ENCODE measurements around the gene LARP7. TPM values are rescaled to one million over a fixed set of nuclear protein-coding genes. Genes with fewer than 3 reads are reported as not detected.
"Not testable (repeated sequence)": the region's sequence is repeated elsewhere in the genome, so short reads cannot be mapped to it uniquely, and the experiment has no call there.

LARP7 gene
- 10 to 100 TPM; 48.1 to 54.5 TPM for total RNA-seq

DNA sequence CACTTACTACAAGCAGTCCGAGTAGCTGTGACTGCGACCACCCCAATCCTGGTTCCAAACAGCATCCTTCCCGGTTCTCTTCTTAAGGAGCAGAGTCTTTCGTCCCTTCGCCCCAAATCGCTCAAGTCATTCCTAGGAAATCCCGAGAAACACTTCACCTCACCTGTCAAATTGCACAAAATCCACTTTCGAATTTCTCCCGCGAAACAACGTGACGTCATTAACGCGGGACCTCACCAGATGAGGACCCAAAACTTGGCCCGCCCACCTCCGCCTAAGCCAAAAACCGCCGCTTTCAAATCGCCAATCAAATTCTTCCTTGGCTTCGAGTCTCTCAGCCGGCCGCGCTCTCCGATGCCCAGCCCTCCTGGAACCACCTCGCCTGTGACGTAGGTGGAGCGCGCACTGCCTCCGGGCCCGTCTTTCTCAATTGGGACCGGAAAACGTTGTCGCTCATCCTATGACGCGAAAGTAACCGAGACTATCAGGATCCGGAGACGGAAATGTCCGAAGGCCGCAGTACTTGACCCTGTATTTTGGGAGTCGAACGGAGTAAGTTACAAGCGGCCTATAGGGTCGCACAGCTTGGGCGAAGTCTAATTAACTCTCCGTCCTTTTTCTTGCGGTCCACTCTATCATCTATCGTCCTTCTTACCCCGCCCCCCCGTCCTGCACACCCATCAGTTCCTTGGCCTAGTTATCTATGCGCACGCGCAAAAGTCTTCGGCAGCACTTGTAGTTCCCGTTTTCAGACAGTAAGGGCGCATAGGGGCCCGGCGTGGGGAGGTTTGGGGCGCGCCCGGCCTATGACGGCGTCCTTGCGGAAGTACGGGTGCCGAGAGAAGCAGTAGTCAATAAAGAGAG, at the start of gene LARP7, which contains the start of gene ZGRF1:
TSS of gene LARP7 (plus strand) at position 456 of the 864 bp plus-strand sequence. CDS start 7,527 bp downstream, outside the sequence.
TSS of gene ZGRF1 (minus strand) at position 222 of the 864 bp plus-strand sequence. CDS start 3,733 bp downstream, outside the sequence.
- Mint-ChIP-seq H3K27ac (no peak within 1 kb of the TSS), H3K36me3 (peaks cover 12% of the 10 kb centered on the region), H3K9me3 (no peaks in the 10 kb centered on the region), H3K4me3 (no peak within 1 kb of the TSS), H3K4me1 (peaks cover 22% of the 10 kb centered on the region), H3K27me3 (no peaks in the 10 kb centered on the region)
- peak; percentile 97 for DNase-seq

DNA sequence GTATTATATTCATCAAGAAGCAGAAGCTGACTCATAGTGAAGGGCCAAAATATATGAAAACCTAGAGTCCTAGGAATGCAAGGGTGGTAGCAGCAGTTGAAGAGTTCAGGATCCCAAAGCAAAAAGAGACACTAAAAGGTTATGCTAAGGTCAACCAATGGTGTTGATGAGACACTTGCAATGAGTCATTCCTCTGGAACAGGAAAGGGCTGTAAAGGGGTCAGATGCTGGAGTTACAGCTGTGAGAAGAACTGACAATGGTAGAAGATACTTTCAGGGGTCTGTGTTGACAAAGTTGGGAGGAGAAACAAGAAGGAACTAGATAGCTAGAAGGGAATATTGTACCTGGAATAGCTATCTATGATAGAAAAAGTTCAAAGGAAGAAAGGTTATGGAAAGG, 47.7 kb upstream of the LARP7 start:
- H3K4me3 Mint-ChIP-seq = no peak overlapping the region
- peaks cover 3% of the 10 kb centered on the region for H3K9me3 Mint-ChIP-seq
- no peak overlapping the region for H3K27ac Mint-ChIP-seq
- no peaks in the 10 kb centered on the region for H3K27me3 Mint-ChIP-seq
- no peak for DNase-seq
- peaks cover 5% of the 10 kb centered on the region for H3K4me1 Mint-ChIP-seq
- peaks cover 28% of the 10 kb centered on the region for H3K36me3 Mint-ChIP-seq

DNA sequence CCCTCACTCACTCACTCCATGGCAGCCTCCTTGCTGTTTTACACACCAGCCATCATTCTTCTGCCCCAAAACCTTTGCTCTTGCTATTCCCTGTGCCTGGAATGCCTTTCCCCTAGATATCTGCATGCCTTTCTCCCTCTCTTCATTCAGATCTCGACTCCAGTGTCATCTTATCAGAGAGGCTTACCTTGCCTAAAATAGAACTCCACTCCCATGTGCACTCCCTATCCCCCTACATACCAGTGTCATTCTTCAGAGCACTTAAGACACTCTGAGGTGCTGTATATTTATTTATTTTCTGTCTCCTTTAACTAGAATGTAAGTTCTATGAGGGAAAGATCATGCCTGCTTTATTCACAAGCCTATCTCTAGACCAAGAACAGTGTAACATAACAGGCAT, 45.4 kb upstream of the LARP7 start:
- DNase-seq = no peak
- peaks cover 3% of the 10 kb centered on the region for H3K9me3 Mint-ChIP-seq
- H3K27me3 Mint-ChIP-seq = no peaks in the 10 kb centered on the region
- peaks cover 5% of the 10 kb centered on the region for H3K4me1 Mint-ChIP-seq
- H3K36me3 Mint-ChIP-seq = peaks cover 27% of the 10 kb centered on the region
- H3K27ac Mint-ChIP-seq = no peak overlapping the region
- no peak overlapping the region for H3K4me3 Mint-ChIP-seq

DNA sequence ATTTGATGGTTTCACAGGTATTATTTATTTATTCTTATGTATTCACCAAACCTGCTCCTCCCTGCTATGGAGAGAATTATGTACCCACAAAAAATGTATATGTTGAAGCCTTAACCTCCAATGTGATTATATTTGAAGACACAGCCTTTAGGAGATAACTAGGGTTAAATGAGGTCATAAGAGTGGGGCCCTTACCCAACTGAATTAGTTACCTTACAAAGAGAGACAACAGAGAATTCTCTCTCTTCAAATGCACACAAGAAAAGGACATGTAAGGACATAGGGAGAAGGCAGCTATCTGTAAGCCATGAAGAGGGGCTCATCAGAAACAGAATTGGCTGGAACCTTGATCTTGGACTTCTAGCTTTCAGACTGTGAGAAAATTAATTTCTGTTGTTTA, 44.2 kb upstream of the LARP7 start:
- H3K9me3 Mint-ChIP-seq = peaks cover 3% of the 10 kb centered on the region
- H3K27me3 Mint-ChIP-seq = no peaks in the 10 kb centered on the region
- H3K36me3 Mint-ChIP-seq = peaks cover 24% of the 10 kb centered on the region
- H3K4me1 Mint-ChIP-seq = peaks cover 5% of the 10 kb centered on the region
- DNase-seq = no peak
- no peak overlapping the region for H3K27ac Mint-ChIP-seq
- no peak overlapping the region for H3K4me3 Mint-ChIP-seq

DNA sequence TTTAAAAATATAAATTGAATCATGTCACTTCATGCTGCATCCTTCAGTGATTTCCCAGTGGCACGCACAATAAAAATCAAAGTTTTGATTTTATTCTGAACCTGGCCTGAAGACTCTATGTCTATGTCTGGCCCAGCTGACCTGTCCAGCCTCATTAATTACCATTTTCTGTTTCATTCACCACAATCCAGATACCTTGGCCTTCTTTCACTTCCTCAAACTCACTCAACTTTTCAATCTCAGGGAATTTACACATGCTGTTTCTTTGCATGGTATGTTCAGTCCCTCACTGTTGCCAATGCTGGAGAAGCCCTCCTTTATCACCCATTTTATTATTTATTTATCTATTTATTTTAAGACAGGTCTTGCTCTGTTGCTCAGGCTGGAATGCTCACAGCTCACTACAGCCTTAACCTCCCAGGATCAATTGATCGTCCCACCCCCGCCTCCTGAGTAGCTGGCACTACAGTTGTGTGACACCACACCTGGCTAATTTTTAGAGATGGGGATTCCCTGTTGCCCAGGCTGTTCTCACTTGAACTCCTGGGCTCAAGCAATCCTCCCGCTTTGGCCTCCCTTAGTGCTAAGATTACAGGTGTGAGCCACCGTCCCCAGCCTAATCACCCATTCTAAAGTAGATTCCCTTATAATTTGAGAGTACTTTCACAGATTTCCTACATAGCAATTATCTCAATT, 43.4 kb upstream of the LARP7 start:
- Mint-ChIP-seq H3K9me3 (peaks cover 3% of the 10 kb centered on the region), H3K36me3 (peaks cover 27% of the 10 kb centered on the region), H3K27ac (no peak overlapping the region), H3K4me3 (no peak overlapping the region), H3K27me3 (no peaks in the 10 kb centered on the region), H3K4me1 (peaks cover 5% of the 10 kb centered on the region)
- no peak for DNase-seq

DNA sequence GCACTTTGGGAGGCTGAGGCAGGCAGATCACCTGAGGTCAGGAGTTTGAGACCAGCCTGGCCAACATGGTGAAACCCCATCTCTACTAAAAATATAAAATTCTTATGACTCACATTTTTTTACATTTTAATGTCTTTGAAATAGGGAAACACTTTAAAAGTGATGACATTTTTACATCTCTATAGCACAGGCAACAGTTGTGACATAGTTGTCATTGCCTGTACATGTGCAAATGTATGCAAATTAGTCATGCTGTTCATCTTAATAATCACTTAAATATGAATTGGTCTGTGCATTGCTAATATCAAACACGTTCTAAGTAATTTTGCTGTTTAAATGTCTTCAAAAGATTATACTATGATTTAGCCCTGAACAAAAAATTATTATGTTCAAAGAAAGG, 42.0 kb upstream of the LARP7 start:
- Mint-ChIP-seq H3K4me3 (no peak overlapping the region), H3K4me1 (no peaks in the 10 kb centered on the region), H3K27me3 (no peaks in the 10 kb centered on the region), H3K9me3 (peaks cover 3% of the 10 kb centered on the region), H3K36me3 (peaks cover 21% of the 10 kb centered on the region), H3K27ac (no peak overlapping the region)
- DNase-seq = no peak

DNA sequence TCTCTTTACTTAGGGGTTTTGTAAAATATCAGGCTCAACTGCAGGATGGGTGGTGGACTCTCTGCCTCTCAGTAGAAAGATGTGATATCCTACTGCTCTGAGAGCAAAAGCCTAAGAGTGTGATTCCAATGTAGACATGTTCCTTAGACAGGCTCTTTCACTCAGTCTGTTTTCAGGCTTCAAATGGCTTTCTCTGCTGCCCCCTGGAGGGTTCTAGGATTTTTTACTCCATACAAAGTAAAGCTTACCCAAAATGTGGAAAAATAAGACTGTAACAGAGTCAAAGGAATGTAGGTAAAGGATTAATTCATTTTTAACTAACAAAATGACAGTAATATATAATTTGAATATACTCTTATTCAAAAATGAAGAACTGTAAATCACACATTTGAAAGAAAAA, 32.4 kb upstream of the LARP7 start:
- Mint-ChIP-seq H3K4me1 (no peaks in the 10 kb centered on the region), H3K27ac (no peak overlapping the region), H3K9me3 (no peaks in the 10 kb centered on the region), H3K27me3 (no peaks in the 10 kb centered on the region), H3K36me3 (peaks cover under 1% of the 10 kb centered on the region), H3K4me3 (no peak overlapping the region)
- peak; percentile 4 for DNase-seq

DNA sequence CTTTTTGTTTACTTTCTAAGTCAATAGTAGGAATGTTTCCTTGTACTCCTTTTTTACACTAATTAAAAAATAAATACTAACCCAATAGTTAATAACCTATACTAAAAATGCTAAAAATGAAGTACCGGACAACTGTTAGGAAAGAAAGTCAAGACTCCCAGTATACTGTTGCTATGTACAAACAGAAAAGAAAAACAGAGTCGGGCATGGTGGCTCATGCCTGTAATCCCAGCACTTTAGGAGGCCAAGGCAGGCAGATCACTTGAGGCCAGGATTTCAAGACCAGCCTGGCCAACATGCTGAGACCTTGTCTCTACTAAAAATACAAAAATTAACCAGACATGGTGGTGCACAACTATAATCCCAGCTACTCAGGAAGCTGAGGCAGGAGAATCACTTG, 24.1 kb upstream of the LARP7 start:
- H3K4me1 Mint-ChIP-seq, H3K27ac Mint-ChIP-seq, H3K9me3 Mint-ChIP-seq: not testable (repeated sequence)

DNA sequence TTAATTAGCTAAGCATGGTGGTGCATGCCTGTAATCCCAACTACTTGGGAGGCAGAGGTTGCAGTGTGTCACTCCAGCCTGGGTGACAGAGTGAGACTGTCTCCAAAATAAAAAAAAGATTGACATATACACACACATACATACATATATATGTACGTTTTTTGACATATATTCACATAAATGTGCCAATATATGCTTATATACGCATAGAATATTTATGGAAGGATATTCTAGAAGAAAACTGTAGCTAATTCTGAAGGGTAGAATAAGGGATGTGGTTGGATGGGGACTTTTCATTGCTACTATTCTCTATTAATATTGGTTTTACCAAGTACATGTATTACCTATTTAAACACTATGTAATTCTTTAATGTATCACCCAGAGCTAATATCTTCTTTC, 20.0 kb upstream of the LARP7 start:
- Mint-ChIP-seq H3K27ac (no peak overlapping the region), H3K9me3 (no peaks in the 10 kb centered on the region), H3K36me3 (peaks cover 18% of the 10 kb centered on the region), H3K27me3 (no peaks in the 10 kb centered on the region), H3K4me1 (no peaks in the 10 kb centered on the region), H3K4me3 (no peak overlapping the region)
- no peak for DNase-seq

More for the DNA sequence above, 24.1 kb upstream of the LARP7 start:
- not testable (repeated sequence) for H3K36me3 Mint-ChIP-seq, H3K27me3 Mint-ChIP-seq, DNase-seq, H3K4me3 Mint-ChIP-seq

DNA sequence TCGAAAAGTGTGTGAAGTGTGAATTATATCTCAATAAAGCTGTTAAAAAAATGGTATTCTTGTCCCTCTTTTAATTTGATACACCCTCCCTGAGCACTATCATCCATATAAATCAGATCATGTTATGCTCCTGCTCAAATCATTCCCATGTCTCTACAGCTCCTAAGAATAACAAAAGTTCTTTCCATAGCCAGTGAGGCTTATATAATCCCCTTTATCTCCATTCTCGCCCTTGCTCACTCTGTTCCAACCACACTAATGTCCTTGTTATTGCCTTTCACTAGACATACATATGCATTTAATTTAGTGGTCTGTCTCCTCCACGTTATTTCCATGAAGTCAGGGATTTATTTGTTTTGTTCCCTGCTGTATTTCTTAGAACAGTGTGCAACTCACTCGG, 10.7 kb upstream of the LARP7 start:
- Mint-ChIP-seq H3K27ac (no peak overlapping the region), H3K27me3 (no peaks in the 10 kb centered on the region), H3K36me3 (peaks cover 27% of the 10 kb centered on the region), H3K9me3 (no peaks in the 10 kb centered on the region), H3K4me1 (no peaks in the 10 kb centered on the region), H3K4me3 (no peak overlapping the region)
- no peak for DNase-seq

DNA sequence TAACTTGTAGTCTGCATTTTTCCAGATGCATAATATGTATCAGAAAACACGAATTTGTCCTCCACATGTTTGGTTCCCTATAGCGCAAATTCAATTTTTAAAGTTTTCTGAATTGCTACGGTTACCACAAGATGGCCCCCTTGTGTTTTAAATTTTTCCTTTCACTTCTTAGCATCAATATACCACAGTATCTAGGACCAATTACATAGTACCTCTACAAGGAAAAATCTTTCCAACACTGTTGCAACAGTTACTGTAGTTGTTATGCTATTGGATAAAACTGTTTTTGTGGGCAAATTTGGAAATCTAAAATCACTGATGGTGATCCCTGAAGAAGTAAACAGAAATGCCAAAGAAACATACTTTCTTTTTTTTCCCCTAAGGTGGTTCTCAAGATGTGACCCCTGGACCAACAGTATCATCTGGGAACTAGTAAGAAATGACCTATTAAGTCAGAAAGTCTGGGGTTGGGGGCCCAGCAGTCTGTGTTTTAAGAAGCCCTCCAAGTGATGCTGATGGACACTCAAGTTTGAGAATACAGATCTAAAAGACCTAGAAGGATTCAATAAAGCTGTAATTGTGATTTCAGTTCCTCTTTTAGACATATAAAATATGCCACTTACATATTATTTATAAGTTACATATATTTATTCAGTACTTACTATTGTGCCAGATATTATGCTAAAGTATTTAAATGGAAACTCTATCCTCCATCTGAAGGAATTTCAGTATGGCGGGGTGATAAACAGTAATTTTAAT, 3.3 kb upstream of the LARP7 start:
- no peak overlapping the region for H3K27ac Mint-ChIP-seq
- no peaks in the 10 kb centered on the region for H3K27me3 Mint-ChIP-seq
- H3K9me3 Mint-ChIP-seq = no peaks in the 10 kb centered on the region
- H3K36me3 Mint-ChIP-seq = peaks cover 6% of the 10 kb centered on the region
- DNase-seq = no peak
- H3K4me3 Mint-ChIP-seq = no peak overlapping the region
- peaks cover 12% of the 10 kb centered on the region for H3K4me1 Mint-ChIP-seq

DNA sequence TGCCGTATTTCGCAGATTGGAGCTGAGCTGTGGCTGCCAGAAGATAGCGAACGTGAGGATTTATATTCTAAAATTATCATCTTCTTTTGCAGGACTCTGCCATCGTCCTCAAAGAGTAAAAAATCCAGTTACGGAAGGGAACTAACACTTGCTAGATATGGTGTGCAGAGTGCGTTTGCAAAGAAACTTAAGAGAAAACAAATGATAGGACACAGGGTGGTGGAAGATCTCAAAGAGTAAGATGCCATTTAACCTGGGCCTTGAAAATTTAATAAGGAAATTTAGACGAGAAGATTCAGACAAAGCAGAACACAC, 566 bp downstream of the LARP7 start:
- peaks cover 25% of the 10 kb centered on the region for H3K4me1 Mint-ChIP-seq
- no peaks in the 10 kb centered on the region for H3K27me3 Mint-ChIP-seq
- peaks cover 12% of the 10 kb centered on the region for H3K36me3 Mint-ChIP-seq
- no peaks in the 10 kb centered on the region for H3K9me3 Mint-ChIP-seq
- H3K4me3 Mint-ChIP-seq = no peak overlapping the region
- no peak for DNase-seq
- H3K27ac Mint-ChIP-seq = no peak overlapping the region

DNA sequence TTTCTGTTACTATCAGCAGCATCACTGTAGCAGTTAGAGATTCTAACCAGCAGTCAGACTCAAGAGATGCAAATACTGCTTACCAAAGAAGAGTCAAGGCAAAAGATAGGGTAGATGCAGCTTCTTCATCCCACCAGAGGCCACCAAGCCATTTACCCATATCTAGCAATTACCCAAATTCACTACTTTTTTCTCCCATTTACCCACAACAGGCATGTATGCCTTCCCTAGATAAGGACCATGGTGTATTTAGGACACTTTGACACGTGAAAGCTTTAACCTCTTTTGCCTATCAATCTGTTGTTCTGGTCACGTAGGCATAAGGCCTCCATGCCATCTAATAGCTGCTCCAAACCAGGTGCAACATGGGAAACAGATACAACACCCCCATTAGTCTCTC, 5.6 kb downstream of the LARP7 start:
- H3K4me1 Mint-ChIP-seq = peaks cover 24% of the 10 kb centered on the region
- H3K27ac Mint-ChIP-seq = peak overlapping the region; percentile 42
- peaks cover 20% of the 10 kb centered on the region for H3K36me3 Mint-ChIP-seq
- DNase-seq = no peak
- no peak overlapping the region for H3K4me3 Mint-ChIP-seq
- no peaks in the 10 kb centered on the region for H3K27me3 Mint-ChIP-seq
- no peaks in the 10 kb centered on the region for H3K9me3 Mint-ChIP-seq

DNA sequence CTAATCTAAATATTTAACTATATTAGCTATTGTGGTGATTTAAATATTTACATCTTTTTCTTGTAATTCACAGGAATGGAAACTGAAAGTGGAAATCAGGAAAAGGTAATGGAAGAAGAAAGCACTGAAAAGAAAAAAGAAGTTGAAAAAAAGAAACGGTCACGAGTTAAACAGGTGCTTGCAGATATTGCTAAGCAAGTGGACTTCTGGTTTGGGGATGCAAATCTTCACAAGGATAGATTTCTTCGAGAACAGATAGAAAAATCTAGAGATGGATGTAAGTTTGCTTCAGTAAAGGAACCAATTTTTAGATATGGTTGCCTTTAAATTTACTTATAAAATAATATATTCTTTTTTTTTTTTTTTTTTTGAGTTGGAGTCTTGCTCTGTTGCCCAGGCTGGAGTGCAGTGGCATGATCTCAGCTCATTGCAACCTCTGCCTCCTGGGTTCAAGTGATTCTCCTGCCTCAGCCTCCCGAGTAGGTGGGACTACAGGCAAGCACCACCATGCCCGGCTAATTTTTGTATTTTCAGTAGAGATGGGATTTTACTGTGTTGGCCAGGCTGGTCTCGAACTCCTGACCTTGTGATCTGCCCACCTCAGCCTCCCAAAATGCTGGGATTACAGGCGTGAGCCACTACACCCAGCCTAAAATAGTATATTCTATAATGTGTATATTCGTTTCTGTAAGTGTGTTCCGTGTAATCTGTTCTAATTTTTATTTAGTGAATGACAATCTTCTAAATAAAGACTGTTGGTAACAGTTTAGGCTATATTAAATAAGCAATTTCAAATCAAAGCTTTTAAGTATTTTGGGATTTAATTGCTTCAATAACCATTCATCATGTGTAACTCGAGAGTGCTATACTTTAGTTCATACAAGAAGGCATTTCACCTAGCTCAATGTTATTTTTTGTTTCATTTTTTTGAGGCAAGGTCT, 7.9 kb downstream of the LARP7 start:
- not testable (repeated sequence) for H3K4me3 Mint-ChIP-seq, H3K27me3 Mint-ChIP-seq, H3K27ac Mint-ChIP-seq, DNase-seq, H3K9me3 Mint-ChIP-seq, H3K36me3 Mint-ChIP-seq
- H3K4me1 Mint-ChIP-seq = peaks cover 20% of the 10 kb centered on the region
